Measurements from ENCODE around the gene PTS. TPM values are rescaled to one million over a fixed set of nuclear protein-coding genes. Genes with fewer than 3 reads are reported as not detected.

Gene PTS
- total and polyA plus RNA-seq, 9 of the 15 experiments (the other 6 are each of a cell fraction or from before 2014, with no cell fraction given), result 27.1 to 72.7 (median 41.1) TPM

DNA sequence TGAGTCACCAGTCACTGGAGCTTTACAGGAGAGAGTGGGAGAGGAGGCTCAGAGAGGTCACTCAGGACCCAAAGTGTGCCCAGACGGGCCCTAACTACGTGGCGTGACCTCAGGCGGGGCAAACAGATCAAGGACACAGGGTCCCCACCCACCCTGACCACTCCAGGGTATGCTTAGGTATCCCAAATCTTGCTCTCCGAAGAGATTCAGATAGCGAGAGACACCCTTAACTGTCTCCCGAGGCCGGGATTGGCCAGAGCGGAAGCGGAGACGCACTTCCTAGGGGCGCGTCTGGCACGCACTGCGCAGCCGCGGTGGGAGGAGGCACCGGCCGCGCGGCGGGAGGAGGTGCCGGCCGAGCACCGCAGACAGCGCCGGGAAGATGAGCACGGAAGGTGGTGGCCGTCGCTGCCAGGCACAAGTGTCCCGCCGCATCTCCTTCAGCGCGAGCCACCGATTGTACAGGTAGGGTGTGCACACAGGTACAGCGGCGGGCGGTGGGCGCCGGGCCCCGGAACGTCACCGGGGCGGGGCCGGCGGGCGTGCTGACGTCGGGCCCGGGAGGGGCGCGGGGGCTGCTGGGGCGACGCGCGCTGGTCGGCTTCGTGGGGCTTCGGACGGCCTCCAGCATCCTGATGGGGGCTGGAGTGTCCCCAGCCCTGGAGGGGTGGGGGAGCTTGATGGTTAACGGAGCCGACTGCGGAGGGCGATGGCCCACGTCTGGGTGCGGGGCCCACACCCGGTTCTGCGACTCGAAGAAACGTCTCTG is at the start of gene PTS (continued):
- no peak; the same call in 1 of the 2 replicates for TF ChIP-seq STAG1 (CRISPR knock-in tag; IDR thresholded peaks at IDR 0.05; ENCODE audit: borderline replicate concordance)
- peak; percentile 94 for TF ChIP-seq ZNF263 (CRISPR knock-in tag; IDR thresholded peaks at IDR 0.05; ENCODE audit: borderline replicate concordance)
- TF ChIP-seq, protein P1, sequence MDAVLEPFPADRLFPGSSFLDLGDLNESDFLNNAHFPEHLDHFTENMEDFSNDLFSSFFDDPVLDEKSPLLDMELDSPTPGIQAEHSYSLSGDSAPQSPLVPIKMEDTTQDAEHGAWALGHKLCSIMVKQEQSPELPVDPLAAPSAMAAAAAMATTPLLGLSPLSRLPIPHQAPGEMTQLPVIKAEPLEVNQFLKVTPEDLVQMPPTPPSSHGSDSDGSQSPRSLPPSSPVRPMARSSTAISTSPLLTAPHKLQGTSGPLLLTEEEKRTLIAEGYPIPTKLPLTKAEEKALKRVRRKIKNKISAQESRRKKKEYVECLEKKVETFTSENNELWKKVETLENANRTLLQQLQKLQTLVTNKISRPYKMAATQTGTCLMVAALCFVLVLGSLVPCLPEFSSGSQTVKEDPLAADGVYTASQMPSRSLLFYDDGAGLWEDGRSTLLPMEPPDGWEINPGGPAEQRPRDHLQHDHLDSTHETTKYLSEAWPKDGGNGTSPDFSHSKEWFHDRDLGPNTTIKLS (IDR thresholded peaks at IDR 0.05; ENCODE audit: borderline replicate concordance, low read depth), result peak; percentile 62; the same call in 1 of the 2 replicates
- TF ChIP-seq, protein P2, sequence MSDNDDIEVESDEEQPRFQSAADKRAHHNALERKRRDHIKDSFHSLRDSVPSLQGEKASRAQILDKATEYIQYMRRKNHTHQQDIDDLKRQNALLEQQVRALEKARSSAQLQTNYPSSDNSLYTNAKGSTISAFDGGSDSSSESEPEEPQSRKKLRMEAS (CRISPR knock-in tag; IDR thresholded peaks at IDR 0.05), result 0 out of 2 replicates have a peak, but pooled peaks have one; percentile 38
- peak; percentile 61 for TF ChIP-seq SAP30 (IDR thresholded peaks at IDR 0.05; ENCODE audit: borderline replicate concordance, insufficient read depth, low read depth, low read length, poor library complexity, severe bottlenecking)
- peak; percentile 75 for TF ChIP-seq CCNT2 (IDR thresholded peaks at IDR 0.05; ENCODE audit: borderline replicate concordance, extremely low read depth, insufficient read length, low read depth, low read length)
- no peak for TF ChIP-seq HDAC8 (tag; IDR thresholded peaks at IDR 0.05)
- TF ChIP-seq, protein P3, sequence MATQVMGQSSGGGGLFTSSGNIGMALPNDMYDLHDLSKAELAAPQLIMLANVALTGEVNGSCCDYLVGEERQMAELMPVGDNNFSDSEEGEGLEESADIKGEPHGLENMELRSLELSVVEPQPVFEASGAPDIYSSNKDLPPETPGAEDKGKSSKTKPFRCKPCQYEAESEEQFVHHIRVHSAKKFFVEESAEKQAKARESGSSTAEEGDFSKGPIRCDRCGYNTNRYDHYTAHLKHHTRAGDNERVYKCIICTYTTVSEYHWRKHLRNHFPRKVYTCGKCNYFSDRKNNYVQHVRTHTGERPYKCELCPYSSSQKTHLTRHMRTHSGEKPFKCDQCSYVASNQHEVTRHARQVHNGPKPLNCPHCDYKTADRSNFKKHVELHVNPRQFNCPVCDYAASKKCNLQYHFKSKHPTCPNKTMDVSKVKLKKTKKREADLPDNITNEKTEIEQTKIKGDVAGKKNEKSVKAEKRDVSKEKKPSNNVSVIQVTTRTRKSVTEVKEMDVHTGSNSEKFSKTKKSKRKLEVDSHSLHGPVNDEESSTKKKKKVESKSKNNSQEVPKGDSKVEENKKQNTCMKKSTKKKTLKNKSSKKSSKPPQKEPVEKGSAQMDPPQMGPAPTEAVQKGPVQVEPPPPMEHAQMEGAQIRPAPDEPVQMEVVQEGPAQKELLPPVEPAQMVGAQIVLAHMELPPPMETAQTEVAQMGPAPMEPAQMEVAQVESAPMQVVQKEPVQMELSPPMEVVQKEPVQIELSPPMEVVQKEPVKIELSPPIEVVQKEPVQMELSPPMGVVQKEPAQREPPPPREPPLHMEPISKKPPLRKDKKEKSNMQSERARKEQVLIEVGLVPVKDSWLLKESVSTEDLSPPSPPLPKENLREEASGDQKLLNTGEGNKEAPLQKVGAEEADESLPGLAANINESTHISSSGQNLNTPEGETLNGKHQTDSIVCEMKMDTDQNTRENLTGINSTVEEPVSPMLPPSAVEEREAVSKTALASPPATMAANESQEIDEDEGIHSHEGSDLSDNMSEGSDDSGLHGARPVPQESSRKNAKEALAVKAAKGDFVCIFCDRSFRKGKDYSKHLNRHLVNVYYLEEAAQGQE (IDR thresholded peaks at IDR 0.05; ENCODE audit: borderline replicate concordance), result peak; percentile 38; the same call in 1 of the 2 replicates
- TF ChIP-seq, protein P3 (CRISPR knock-in tag; IDR thresholded peaks at IDR 0.05; ENCODE audit: low read depth), result peak; percentile 65; the same call in 1 of the 2 replicates
- peak; percentile 41; the same call in 1 of the 2 replicates for TF ChIP-seq HDAC2 (IDR thresholded peaks at IDR 0.05)
- TF ChIP-seq SIX5 (IDR thresholded peaks at IDR 0.05; ENCODE audit: borderline replicate concordance in 1 of 2, insufficient read depth in 1 of 2, low read depth in 1 of 2, low read length in 2 of 2), result no peak
- TF ChIP-seq ZNF830 (CRISPR knock-in tag; IDR thresholded peaks at IDR 0.05), result no peak
- no peak for TF ChIP-seq ZNF507 (tag; conservative IDR thresholded peaks at IDR 0.05)
- TF ChIP-seq CREM (IDR thresholded peaks at IDR 0.05; ENCODE audit: low read depth), result peak; percentile 87
- TF ChIP-seq ZNF41 (CRISPR knock-in tag; conservative IDR thresholded peaks at IDR 0.05), result 0 out of 2 replicates have a peak, but pooled peaks have one; percentile 18
- TF ChIP-seq TEAD1 (CRISPR knock-in tag; IDR thresholded peaks at IDR 0.05), result 0 out of 4 replicates have a peak, but pooled peaks of 1 of the 2 experiments have one; percentile 46

Data from K562 (cell line).